Measurements from ENCODE around the gene AAR2.

AAR2 gene

DNA sequence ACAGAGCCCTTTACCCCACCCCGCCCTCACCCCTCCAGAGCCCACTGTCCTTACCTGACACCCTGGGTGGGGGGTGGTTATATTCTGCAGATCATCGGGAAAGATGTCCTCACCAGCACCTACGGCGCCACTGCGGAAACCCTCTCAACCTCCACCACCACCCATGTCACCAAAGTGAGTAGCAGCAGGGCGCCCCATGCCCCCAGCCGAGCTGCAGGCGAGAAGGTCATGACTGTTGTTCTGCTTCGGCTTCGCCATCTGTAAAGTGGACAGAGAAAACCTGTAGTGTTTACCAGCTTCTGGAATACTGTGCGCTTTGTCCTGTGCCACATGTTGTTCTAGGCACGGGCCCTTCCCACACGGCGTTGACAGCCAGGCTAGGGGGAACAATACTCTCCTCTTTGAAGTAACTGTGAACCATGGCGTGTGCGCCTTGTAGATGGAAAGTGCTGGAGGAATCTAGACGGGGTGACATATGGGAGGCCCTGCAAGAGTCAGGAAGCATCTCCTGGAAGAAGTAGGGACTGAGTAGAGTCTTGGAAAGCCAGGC is 16.5 kb upstream of the AAR2 start:
- no peak for DNase-seq

DNA sequence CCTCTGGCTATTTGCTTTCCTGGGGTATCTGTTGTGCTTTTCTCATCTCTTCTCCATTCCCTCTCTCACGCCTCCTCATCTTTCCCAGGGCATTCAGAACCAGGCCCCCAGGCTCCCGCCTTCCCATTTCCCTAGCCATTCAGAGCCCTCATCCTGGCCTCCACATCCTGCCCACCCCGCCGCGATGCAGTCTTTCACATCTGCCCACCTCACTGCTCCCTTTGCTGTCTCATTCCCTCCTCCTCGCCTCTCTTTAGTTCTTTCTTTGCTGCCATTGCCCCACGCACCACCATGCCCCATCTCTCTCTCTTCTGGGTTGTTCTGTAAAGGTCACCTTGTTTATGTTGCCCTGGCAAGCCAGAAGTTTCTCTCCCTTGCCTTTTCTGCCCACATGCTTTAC is 10.6 kb upstream of the AAR2 start:
- no peak for DNase-seq

DNA sequence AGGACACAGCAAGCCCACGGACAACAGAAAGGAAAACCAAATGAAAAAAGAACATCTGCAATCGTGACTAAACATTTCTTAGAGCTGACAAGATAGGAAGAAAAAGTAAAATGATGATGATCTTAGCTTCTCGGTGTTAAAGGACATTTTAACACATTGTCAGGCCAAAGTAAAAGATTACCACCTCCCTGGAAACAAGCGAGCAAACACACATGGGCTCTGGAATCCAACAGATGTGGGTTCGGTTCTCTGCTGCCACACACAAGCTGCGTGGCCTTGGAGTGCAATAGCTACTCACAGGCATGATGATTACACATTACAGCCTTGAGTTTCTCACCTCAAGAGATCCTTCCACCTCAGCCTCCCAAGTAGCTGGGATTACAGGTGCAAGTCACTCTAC is 7.5 kb upstream of the AAR2 start:
- DNase-seq, result no peak

DNA sequence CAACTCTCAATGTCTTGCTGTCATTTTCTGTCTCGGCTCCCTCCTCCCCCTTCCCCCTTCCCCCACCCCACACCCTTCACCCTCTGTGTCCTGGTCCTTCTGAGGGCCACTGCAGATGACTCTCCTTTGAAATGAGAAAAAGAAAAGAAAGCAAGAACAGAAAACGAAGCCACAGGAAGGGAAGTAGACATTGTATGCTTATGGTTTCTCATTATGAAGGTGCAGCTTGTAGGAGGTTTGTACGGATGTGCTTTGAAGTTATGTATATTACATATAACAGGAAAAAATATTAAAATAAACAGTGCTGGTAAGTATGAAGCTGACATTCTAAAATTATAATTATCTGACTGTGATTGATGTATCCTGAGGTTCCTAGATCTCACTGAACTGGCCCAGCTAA is 6.3 kb upstream of the AAR2 start:
- no peak for DNase-seq

DNA sequence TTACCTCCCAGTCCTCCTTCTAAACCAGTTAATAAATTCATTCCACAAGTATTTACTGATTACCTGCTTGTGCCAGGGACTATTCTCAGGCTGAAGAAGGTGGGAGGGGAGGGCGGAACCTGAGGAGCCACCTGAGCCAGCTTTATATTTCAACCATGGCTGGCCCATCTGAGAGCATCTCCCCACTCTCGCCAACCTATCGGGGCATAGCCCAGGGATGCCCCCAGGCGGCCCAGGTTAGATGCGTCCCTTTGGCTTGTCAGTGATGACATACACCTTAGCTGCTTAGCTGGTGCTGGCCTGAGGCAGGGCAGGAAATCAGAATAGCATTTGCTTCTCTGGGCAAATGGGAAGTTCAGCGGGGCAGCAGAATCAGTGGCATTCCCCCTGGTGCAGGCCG is 4.9 kb upstream of the AAR2 start:
- no peak for DNase-seq

DNA sequence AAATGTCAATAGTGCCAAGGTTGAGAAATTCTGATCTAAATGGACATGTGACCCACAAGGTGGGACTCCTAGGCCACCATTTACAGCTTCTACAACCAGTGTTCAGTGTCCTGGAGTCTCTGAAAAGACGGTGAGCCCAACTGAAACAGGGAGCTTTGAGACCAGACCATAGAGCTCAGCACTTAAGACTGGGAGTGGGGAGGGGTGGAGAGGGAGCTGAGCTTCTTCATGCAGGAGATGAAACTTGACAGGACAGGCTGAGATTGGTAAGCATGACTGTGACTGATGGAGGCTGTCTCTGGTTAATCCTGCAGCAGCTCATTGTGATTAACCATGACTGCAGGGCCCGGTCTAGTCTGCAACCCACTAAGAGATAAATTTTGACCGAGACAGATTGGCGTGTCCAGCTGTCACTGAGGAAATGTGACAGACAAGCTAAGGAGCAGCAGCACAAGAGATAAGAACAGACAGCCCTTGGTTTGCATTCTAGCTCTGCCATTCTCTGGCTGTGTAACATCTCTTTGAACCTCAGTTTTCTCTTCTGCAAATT is 1.4 kb upstream of the AAR2 start:
- no peak for DNase-seq

DNA sequence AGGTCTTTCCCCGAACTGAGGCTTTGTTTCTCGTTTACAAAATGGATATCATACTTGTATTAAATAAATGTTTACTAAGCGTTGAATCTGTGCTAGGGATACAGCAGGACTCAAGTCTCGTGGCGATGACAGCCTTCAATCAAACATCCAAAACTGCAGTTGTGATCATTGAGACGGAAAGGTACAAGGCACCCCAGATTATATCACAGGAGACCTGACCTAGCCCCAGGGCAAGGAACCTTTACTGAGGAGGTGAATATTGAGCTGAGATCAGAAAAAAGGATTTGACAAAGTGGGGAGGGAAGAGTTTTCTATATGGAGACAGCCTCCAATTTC is 476 bp downstream of the AAR2 start:
- no peak for DNase-seq

DNA sequence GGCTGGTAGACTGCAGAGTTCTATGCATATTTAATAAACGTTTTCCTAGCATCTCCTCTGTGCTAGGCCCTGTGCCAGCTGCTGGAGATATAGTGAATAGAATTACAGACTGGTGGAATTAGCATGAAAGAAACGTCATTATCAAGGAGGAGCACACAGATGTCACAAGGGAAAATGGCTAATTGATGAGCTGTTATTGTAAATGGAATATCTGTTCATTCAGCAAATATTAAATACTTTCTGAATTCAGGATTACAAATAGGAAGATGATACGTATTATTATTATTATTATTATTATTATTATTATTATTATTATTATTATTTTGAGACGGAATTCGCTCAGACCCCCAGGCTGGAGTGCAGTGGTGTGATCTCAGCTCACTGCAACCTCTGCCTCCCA is 1.2 kb downstream of the AAR2 start:
- DNase-seq, result no peak

DNA sequence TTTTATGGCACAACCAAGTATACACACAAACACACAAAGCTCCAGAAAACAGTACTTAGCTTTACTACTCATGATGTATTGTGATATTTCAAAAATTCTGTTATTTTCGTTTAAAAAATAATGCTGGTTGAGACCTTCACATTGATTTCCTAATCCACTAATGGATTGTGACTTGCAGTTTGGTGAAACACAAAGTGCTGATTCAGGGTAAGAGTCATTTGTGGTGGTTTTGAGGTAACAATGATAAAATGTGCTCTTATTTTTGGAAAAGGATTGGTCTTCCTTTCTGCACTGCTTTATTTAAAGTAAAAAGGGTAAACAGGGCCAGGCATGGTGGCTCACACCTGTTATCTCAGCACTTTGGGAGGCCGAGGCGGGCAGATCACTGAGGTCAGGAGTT is 1.9 kb downstream of the AAR2 start:
- DNase-seq, result no peak

DNA sequence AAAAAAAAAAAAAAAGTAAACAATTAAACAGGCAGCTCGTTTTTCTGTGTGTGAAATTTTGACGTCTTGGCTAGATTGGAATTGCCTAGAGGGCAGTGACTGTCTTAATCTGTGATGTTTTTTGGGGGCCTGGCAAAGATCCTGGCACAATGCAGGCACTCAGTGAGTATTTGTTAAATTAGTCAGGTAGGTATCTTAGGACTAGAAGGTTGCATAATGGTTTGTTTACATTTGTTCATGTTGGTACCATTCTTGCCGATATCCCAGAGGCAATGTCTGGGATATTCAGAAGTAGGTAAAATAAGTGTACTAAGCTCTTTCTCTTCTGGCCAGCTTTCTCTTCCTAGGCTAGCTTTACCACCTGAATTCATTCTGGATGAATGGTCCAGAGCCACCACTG is 2.5 kb downstream of the AAR2 start:
- DNase-seq, result no peak

DNA sequence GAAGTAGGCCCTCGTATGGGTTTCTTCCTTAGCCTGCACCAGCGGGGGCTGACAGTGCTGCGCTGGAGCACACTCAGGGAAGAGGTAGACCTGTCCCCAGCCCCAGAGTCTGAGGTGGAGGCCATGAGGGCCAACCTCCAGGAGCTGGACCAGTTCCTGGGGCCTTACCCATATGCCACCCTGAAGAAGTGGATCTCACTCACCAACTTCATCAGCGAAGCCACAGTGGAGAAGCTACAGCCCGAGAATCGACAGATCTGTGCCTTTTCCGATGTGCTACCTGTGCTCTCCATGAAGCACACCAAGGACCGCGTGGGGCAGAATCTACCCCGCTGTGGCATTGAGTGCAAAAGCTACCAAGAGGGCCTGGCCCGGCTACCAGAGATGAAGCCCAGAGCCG is 3.8 kb downstream of the AAR2 start:
- no peak for DNase-seq

DNA sequence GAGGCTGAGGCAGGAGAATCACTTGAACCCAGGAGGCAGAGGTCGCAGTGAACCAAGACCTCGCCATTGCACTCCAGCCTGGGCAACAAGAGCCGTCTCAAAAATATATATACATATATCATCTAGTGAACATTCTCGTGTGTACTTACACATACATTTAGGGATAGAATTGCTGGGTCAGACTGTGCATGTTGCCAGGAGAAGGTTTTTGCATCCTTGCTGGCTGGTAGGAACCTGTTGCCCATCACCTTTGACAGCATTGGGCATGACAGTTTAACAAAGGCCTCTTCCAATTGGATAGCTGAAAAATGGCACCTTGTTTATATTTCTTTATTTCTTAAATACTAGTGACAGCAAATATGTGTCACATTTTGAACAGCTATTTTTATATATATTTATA is 5.4 kb downstream of the AAR2 start:
- no peak for DNase-seq

DNA sequence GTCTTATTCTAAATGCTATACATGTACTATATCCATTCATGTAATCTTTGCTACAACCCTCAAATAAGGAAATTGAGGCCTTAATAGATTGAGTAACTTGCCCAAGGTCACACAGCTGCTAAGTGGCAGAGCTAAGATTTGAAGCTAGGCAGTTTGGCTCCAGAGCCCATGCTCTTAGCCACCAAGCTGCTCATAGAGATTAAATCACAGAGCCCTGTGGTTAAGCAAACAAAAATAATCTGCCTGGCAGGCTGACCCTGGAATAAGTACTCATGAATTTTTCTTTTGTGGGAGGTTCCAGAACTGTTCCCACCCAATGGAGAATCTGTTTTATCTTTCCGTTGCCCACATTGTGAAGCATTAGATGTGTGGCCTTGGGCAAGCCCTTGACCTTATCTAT is 7.4 kb downstream of the AAR2 start:
- no peak for DNase-seq

DNA sequence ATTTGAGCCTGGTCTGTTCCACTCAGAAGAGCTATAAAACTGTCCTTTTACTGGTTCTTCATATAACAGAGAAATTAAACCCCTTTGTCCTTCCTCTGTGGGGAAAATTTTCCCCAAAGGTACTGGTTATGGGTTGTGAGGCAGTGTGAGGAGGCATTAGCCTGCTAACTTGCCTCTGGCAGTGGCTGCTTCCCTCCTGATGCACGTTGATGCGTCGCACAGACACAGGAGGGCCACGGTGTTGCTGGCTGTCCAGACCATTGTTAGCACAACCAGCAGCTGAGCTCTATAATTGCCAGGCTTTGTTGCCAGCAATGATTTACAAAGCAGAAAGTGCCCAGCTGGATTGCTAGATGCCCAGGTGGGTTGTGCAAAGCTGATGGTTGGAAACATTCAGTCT is 10.1 kb downstream of the AAR2 start:
- DNase-seq, result no peak

DNA sequence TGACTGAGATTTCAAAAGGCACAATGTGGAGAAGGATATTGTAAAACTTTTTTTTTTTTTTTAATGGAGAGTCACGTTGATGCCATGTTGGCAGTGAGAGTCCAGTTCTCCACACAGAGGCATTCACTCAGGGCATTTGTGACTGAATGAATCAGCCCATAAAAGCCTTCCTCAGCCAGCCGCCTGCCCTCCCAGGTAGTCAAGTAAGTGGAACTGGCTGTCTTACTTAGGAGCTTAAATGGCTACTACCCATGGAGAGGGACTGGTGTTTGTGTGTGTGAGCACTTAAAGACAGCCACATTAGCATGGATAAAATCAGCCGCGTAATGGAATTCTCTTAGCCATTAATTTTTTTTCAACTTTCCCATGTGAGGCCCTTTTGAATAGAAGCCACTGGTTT is 12.6 kb downstream of the AAR2 start:
- DNase-seq, result no peak

DNA sequence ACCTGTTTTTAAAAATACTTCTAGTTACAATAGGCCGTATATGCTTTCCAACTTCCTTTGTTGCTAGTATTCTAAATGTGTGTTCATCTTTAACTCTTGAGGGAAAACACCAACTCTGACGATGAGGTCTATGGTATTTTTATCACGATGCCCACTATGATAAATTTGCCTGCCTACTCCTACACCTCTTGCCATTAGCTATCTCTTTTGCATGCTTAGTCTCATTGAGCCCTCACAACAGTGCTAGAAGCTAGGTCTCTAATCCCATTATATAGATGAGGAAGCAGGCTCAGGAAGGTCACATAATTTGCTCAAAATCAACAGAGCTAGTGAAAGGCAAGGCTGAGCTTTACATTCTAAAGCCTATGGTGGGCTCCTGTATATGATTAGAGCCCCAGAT is 13.2 kb downstream of the AAR2 start:
- no peak for DNase-seq

DNA sequence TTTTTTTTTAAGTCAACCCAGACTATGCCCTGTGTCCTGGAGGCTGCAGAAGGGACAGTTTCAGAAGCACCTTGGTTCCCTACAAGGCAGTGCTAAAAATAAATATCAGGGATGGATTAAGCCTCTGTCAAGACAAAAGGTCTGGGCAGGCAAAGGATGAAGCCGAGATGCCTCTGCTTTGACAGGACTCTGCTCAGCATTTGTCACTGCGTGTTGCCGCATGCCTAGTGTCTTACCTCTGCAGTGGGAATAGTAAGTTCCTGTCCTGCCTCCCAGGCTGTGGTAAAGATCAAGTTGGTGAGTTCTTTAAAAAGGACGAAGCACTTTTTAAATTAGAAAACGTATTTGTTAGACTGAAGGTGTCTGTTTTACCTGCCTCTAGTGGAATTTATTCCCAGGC is 15.1 kb downstream of the AAR2 start:
- no peak for DNase-seq

DNA sequence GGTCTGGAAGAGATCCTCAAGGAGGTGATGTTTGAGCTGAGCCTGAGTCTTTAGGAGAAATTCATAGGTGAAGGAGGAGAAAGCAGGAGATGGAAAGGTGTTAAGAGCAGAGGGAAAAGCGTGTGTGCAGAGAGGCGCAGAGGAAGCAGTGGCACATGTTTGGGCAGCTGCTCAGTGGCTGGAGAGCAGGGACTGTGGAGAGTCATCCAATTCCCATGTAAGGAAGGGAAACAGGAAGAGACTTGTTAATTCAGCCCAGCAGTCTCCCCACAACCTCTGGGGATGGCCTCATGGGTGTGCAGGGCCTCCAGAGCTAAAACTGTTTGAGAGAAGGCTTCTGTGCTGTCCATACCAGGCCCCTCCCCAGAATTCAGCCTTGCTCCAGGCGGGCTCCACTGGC is 16.2 kb downstream of the AAR2 start:
- DNase-seq, result no peak

DNA sequence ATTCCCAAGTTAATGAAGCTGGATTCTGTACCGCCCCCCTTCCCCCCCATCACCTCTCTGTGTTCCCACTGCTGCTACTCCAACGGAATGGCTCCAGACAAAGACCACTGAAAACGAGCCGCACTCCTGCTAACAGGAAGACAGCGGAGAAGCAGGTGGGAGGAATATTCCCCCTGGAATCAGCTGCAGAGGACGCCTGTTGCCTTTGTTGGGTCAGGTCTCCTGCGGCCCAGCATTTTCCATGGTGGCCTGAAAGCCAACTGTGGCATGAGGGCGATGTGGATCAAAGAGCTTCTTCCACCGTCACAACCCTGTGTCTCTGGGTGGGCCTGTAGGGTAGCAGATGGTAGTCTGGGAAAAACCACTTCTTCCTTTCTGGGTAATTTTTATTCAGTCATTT is 16.8 kb downstream of the AAR2 start:
- no peak for DNase-seq

DNA sequence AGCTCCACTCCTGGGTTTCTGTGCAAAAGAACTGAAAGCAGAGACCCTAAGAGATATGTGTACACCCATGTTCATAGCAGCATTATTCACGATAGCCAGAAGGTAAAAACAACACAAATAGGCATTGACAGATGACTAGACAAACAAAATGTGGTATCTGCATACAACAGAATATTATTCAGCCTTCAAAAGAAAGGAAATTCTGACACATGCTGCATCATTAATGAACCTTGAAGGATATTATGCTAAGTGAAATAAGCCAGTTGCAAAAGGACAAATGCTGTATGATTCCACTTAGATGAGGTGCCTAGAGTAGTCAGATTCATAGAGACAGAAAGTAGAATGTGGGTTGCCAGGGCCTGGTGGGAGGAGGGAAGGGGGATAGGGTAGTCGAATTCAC is 17.8 kb downstream of the AAR2 start:
- DNase-seq, result no peak

DNA sequence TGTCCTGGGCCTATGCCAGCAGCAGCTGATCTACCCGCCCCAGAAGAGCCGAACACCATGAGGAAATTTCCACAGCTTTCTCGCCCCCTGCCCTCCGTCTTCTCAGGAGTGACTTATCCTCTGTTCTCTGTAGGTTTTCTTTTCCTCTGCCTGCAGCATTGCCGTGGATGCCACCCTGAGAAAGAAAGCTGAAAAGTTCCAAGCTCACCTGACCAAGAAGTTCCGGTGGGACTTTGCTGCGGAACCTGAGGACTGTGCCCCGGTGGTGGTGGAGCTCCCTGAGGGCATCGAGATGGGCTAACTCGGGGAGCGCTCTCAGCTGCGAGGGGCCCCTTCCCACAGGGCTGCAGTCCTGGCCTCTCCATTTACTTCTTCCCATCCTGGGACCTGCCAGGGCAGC is 19.2 kb downstream of the AAR2 start:
- no peak for DNase-seq

DNA sequence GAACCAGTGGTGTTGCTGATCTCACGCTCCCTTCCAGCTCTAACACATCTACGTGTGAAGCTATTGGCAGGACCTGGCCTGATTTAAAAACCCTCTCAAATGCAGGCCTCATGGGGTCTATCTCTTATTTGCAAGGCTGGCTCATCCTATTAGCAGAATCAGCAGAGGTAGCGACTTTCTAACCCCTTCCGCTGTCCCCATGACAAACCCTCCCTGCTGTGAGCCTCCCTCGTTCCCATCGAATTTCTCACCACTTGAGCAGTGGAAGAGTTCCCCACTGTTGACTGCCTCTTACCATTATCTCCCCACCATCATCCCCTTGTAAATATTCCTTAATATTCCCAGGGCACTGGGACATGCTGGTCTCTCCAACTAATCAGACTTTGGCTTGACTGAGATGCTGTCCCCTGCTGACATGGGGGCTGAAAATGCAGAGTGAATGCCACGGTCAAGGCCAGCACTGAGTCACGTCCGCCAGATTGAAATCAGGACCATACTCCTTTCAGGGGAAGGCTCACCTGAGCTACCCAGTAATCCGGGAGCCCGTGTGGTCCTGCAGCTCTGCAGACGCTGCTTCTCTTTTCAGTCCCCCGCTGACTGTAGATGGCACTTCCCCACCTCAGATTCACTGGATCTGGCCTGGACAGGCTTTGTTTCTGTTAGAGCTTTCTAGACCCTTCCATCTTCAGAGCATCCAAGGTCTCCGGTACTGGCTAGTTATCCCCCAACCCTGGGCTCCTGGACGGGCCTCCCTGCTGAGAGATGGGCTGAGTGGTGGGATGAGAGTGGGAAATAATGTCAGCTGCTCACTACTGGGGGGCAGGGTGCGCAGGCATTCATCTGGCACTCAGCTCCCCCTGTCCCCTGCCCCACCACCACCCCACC is 23.1 kb downstream of the AAR2 start:
- DNase-seq, result no peak

DNA sequence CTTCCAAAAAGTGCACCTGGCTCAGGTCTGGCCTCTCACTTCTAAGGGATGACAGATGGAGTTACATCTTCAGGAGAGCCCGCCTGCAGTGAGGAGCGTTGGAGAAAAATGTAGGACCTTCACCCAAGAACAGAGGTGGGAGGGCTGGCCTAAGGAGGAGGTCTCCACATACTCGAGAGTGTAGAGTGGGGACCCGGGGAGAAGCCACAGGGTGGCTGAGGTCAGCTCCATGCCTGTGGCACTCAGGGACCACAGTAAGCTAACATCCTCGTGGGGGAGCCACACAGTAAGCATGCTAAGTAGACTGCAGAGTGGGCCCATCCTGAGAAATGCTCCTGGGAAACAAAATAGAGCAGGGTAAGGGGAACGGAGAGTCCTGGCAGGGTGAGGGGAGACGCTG is 24.0 kb downstream of the AAR2 start:
- no peak for DNase-seq

DNA sequence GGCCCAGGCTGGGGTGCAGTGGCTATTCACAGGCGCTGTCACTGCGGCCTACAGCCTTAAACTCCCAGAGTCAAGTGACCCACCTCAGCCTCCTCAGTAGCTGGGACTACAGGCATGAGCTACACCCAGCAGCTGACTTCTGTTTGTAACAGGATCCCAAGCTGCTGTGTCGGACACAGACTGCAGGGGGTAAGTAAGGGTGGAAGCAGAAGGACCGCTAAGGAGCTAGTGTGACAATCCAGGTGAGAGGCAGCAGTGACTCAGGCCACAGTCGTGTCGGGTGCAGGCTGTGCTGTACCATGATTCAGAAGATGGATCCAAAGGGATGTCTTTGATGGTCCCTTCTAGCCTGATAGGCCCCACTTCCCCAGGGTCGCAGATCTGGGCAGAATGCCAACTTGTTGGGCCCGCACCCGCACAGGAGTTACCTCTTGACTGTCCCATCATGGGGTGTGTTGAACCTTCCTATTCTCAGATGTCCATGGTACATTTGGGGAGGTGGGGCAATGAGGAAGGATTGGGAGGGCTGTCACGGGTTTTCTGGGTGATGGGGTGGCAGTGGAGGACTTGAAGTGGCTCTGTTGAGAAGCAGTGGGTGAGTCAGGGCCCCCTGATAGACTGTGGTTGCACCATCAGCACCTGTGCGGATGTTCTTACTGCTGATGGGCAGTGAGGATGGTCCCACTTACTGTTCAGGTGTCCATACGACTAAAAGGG is 25.3 kb downstream of the AAR2 start:
- DNase-seq, result no peak
